Upper lobe of left lung (tissue), 6 donors: ENCODE data around the gene AMIGO2. TPM values are rescaled to one million over a fixed set of nuclear protein-coding genes. Genes with fewer than 3 reads are reported as not detected.
A peak's percentile ranks its signal among the peaks of the same experiment; 100 is the strongest.

Experiments used
- ATAC-seq, 2 donors: fragments of 200-7000 bp; cut with Tn5 transposase; one replicate each; pipeline ENCODE4 v1.9.1; 2022; ENCODE audit warnings: mild to moderate bottlenecking in 2 of 2, moderate library complexity in 2 of 2; ENCODE audit not compliant: low FRiP score in 2 of 2
- DNase-seq, 2 donors: peaks; one replicate each; pipeline ENCODE4 v3.0.0-alpha.2; 2019 to 2020
- H3K27ac ChIP-seq, 4 donors: fragments of 200-600 bp; sonication (generic); one replicate each; pipeline ENCODE4 v1.5.1; 2016 to 2019
- H3K27me3 ChIP-seq, 4 donors: fragments of 200-600 bp; sonication (generic); one replicate each; pipeline ENCODE4 v1.5.1; 2017 to 2019
- H3K36me3 ChIP-seq, 4 donors: fragments of 200-600 bp; sonication (generic); one replicate each; pipeline ENCODE4 v1.5.1; 2016 to 2019
- H3K4me1 ChIP-seq, 4 donors: fragments of 200-600 bp; sonication (generic); one replicate each; pipeline ENCODE4 v1.5.1; 2018 to 2019
- H3K4me3 ChIP-seq, 4 donors: fragments of 200-600 bp; sonication (generic); one replicate each; pipeline ENCODE4 v1.5.1; 2017 to 2019; ENCODE audit warnings: mild to moderate bottlenecking in 2 of 4, moderate library complexity in 1 of 4
- H3K9me3 ChIP-seq, 4 donors: fragments of 200-600 bp; sonication (generic); one replicate each; pipeline ENCODE4 v1.5.1; 2018 to 2019
- EP300 ChIP-seq, 4 donors: sonication (generic); formaldehyde crosslinking; IDR thresholded peaks; one replicate each; pipeline ENCODE4 v1.5.1; 2017; ENCODE audit warnings: antibody characterized with exemption in 4 of 4, control low read depth in 2 of 4
- POLR2A ChIP-seq, 4 donors: fragments of 450-650 bp; IDR thresholded peaks; one replicate each; pipeline ENCODE4 v1.5.1; 2016 to 2017; ENCODE audit warnings: antibody characterized with exemption in 4 of 4, mild to moderate bottlenecking in 2 of 4
- POLR2AphosphoS5 ChIP-seq, 2 donors: sonication (generic); formaldehyde crosslinking; IDR thresholded peaks; one replicate each; pipeline ENCODE4 v1.5.1; 2017; ENCODE audit warnings: antibody characterized with exemption in 2 of 2
- WGBS, 2 donors: methylation state at CpG; one replicate each; pipeline ENCODE4 v1.1.5; 2017 to 2018; 5-methylcytosine and 5-hydroxymethylcytosine counted together
- total RNA-seq, 6 donors: library from RNA; depleted of rRNA in 4 of 6; stranded (reverse); fragments of >200 nt in 4 of 6; gene quantifications; one replicate each; pipeline versions ENCODE4 v1.1.0 to v1.2.1, GENCODE V29; 2016 to 2021
- TF ChIP-seq, protein P1 (sequence below), 6 experiments: fragments of 450-650 bp in 4 of 6; fragments of 200-600 bp in 2 of 6; sonication (generic) in 2 of 6; IDR thresholded peaks; one replicate each; pipeline ENCODE4 v1.5.1; 2016 to 2019; ENCODE audit warnings: antibody characterized with exemption in 6 of 6
- donor health status: DM: no; HTN: no; CAD: no; lungs with moderate emphysema.
- donor health status: DM: no; HTN: yes; CAD: no; lungs with severe emphysema.

AMIGO2 gene
- total RNA-seq, 6 donors from 2014 or later: 16.8 to 27.0 (median 22.2) TPM

DNA sequence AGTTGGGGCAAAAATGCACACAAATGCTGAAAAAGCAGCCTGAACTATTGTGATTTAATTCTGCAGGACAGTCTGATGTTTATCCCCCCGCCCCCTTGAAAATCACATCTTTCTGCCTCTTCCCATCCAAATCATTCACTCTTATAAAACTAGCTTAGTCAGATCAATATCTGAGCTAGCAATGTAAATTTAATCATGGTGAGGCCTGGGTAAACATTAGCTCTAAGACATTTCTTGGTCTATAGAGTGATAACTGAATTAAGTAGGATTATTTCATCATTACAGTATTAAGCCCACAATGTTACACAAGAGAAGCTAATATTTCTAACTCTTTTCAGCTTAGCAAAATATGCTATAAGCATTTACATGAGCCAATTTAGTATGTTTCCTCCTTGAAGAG is 9.4 kb downstream of the AMIGO2 start:
- Histone ChIP-seq H3K4me3 (no peak overlapping the region), H3K27me3 (no peaks in the 10 kb centered on the region), H3K4me1 (no peaks in the 10 kb centered on the region), H3K36me3 (no peaks in the 10 kb centered on the region), H3K9me3 (no peaks in the 10 kb centered on the region), H3K27ac (no peak overlapping the region)
- TF ChIP-seq, protein P1, sequence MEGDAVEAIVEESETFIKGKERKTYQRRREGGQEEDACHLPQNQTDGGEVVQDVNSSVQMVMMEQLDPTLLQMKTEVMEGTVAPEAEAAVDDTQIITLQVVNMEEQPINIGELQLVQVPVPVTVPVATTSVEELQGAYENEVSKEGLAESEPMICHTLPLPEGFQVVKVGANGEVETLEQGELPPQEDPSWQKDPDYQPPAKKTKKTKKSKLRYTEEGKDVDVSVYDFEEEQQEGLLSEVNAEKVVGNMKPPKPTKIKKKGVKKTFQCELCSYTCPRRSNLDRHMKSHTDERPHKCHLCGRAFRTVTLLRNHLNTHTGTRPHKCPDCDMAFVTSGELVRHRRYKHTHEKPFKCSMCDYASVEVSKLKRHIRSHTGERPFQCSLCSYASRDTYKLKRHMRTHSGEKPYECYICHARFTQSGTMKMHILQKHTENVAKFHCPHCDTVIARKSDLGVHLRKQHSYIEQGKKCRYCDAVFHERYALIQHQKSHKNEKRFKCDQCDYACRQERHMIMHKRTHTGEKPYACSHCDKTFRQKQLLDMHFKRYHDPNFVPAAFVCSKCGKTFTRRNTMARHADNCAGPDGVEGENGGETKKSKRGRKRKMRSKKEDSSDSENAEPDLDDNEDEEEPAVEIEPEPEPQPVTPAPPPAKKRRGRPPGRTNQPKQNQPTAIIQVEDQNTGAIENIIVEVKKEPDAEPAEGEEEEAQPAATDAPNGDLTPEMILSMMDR (IDR thresholded peaks at IDR 0.05): no peak
- no peak for TF ChIP-seq POLR2A (IDR thresholded peaks at IDR 0.05)
- no peak for TF ChIP-seq EP300 (IDR thresholded peaks at IDR 0.05)
- TF ChIP-seq POLR2AphosphoS5 (IDR thresholded peaks at IDR 0.05): no peak
- no peak for DNase-seq
- WGBS, 2 donors: 84 to 94% methylated on average over 1 of the region's 1 CpG
- no peak for ATAC-seq

DNA sequence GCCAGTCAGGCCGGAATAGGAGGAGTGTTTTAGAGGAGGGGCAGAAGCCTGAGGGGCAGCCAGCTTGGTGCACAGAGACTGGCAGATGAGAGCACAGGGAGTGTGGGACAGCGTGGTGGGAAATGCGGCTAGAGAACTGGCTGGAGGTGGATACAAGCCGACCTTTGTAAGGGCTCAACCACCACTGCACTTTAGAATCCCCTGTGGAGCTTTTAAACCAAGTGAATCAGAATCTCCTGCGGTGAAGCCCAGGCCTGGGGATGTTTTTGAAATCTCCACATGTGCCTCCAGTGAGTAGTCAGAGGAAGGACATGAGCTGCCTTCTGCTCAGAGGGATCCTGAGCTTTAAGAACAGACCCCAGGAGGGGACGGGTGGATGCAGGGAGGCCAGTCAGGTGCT is 11.2 kb downstream of the AMIGO2 start:
- Histone ChIP-seq H3K36me3 (no peaks in the 10 kb centered on the region), H3K9me3 (no peaks in the 10 kb centered on the region), H3K27me3 (no peaks in the 10 kb centered on the region), H3K4me1 (no peaks in the 10 kb centered on the region), H3K27ac (no peak overlapping the region), H3K4me3 (no peak overlapping the region)
- DNase-seq: no peak
- 84 to 93% methylated on average over 6 of the region's 6 CpGs for WGBS, 2 donors
- ATAC-seq: no peak
- no peak for TF ChIP-seq POLR2A (IDR thresholded peaks at IDR 0.05)
- TF ChIP-seq EP300 (IDR thresholded peaks at IDR 0.05): no peak
- TF ChIP-seq POLR2AphosphoS5 (IDR thresholded peaks at IDR 0.05): no peak
- TF ChIP-seq, protein P1 (IDR thresholded peaks at IDR 0.05): no peak

DNA sequence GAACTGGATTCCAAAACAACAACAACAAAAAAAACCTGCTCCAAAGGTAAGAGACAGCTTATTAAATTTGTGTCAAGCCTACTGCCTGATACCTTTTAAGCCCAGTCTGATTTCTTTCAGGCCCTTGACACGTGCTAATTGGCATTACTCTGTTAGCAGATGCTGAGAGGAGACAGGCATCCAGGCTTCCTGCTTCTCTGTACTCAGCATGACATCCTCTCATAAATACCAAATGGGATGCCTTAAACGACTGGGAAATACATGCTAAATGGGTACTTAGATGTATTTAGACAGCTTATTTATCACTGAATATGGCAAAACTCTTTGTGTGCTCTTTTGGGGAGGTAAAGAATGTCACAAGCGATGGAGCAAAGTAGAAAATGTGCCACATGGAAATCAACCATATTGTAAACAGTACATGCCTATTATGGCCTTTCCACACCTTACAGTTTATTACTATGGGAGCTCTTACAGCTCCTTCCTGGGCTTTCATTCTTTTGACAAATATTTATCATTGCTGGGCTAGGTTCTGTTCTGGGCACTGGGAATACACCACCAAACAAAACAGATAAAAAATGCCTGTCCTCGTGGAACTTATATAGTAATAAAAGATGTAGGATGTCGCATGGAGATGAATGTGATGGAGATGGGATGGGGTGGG is 11.9 kb downstream of the AMIGO2 start:
- WGBS, 2 donors: 73 to 79% methylated on average over 5 of the region's 5 CpGs
- Histone ChIP-seq H3K9me3 (no peaks in the 10 kb centered on the region), H3K36me3 (no peaks in the 10 kb centered on the region), H3K27ac (no peak overlapping the region), H3K4me3 (no peak overlapping the region), H3K4me1 (no peaks in the 10 kb centered on the region), H3K27me3 (no peaks in the 10 kb centered on the region)
- ATAC-seq (no peak), DNase-seq (no peak)
- TF ChIP-seq POLR2AphosphoS5 (IDR thresholded peaks at IDR 0.05): no peak
- TF ChIP-seq EP300 (IDR thresholded peaks at IDR 0.05): no peak
- TF ChIP-seq POLR2A (IDR thresholded peaks at IDR 0.05): no peak
- TF ChIP-seq, protein P1 (IDR thresholded peaks at IDR 0.05): no peak

DNA sequence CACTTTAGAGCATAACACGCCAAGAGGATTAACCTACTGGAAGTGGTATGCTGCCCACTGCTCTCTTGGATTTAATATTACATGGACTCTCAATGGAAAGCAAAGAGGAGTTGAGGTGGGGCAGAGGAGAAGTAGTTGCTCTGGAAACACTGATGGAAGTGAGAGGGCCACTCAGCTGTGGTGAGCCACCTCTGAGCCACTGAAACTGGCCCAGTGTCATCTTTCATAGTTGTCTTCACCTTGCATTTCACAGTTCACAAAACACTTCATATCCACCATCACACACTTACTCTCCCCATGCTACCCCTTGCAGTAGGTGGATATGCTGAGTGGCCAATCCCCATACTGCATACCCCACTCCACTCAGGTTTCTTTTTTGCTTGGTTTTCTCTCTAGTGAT is 12.6 kb downstream of the AMIGO2 start:
- DNase-seq (no peak), ATAC-seq (peak in 1 of 2 donors; percentile 53)
- Histone ChIP-seq H3K27ac (no peak overlapping the region), H3K4me3 (no peak overlapping the region), H3K4me1 (no peaks in the 10 kb centered on the region), H3K9me3 (no peaks in the 10 kb centered on the region), H3K27me3 (no peaks in the 10 kb centered on the region), H3K36me3 (no peaks in the 10 kb centered on the region)
- WGBS, 2 donors: 96 to 97% methylated on average over 1 of the region's 1 CpG
- no peak for TF ChIP-seq POLR2A (IDR thresholded peaks at IDR 0.05)
- TF ChIP-seq, protein P1 (IDR thresholded peaks at IDR 0.05): no peak
- TF ChIP-seq EP300 (IDR thresholded peaks at IDR 0.05): no peak
- TF ChIP-seq POLR2AphosphoS5 (IDR thresholded peaks at IDR 0.05): no peak
